Neural progenitor cell (in vitro differentiated cells): ENCODE measurements around the gene ADCY5. TPM values are rescaled to one million over a fixed set of nuclear protein-coding genes. Genes with fewer than 3 reads are reported as not detected.
"Not testable (repeated sequence)": the region's sequence is repeated elsewhere in the genome, so short reads cannot be mapped to it uniquely, and the experiment has no call there.

Source experiments
- DNase-seq: peaks from one replicate; pipeline ENCODE4 v3.0.0-alpha.2; 2016; ENCODE audit warnings: low spot score
- H2AFZ ChIP-seq: fragments of 200-600 bp; sonication (generic); replicated peaks from 2 replicates; pipeline ENCODE4 v1.6.1; 2016; ENCODE audit warnings: antibody characterized with exemption
- H3F3A ChIP-seq: fragments of 200-600 bp; sonication (generic); 2 replicates; pipeline ENCODE4 v1.6.1; 2016; ENCODE audit warnings: antibody characterized with exemption, low read depth
- H3K27ac ChIP-seq: fragments of 200-600 bp; sonication (generic); 2 replicates; pipeline ENCODE4 v1.5.1; 2016; ENCODE audit warnings: mild to moderate bottlenecking
- H3K27me3 ChIP-seq: fragments of 200-600 bp; sonication (generic); 2 replicates; pipeline ENCODE4 v1.6.1; 2016; ENCODE audit warnings: mild to moderate bottlenecking, moderate library complexity
- H3K36me3 ChIP-seq: fragments of 200-600 bp; sonication (generic); 2 replicates; pipeline ENCODE4 v1.5.1; 2016
- H3K4me1 ChIP-seq: fragments of 200-600 bp; sonication (generic); 2 replicates; pipeline ENCODE4 v1.6.1; 2016; ENCODE audit warnings: mixed run types
- H3K4me2 ChIP-seq: fragments of 200-600 bp; sonication (generic); 2 replicates; pipeline ENCODE4 v1.6.1; 2016
- H3K4me3 ChIP-seq: fragments of 200-600 bp; sonication (generic); 2 replicates; pipeline ENCODE4 v1.5.1; 2016
- H3K79me2 ChIP-seq: fragments of 200-600 bp; sonication (generic); 2 replicates; pipeline ENCODE4 v1.6.1; 2016; ENCODE audit warnings: low read depth
- H3K9ac ChIP-seq: fragments of 200-600 bp; sonication (generic); 2 replicates; pipeline ENCODE4 v1.6.1; 2016
- H3K9me3 ChIP-seq: fragments of 200-600 bp; sonication (generic); 2 replicates; pipeline ENCODE4 v1.5.1; 2016; ENCODE audit warnings: low read depth
- H4K20me1 ChIP-seq: fragments of 200-600 bp; sonication (generic); 2 replicates; pipeline ENCODE4 v1.6.1; 2016; ENCODE audit warnings: low read depth
- H3K27ac Mint-ChIP-seq: 3 replicates; pipeline ENCODE4 v1.8.0; 2021; ENCODE audit warnings: mixed read lengths
- H3K27me3 Mint-ChIP-seq: 2 replicates; pipeline ENCODE4 v1.8.0; 2022; ENCODE audit warnings: low read depth, mild to moderate bottlenecking, inconsistent platforms, moderate library complexity, mixed read lengths; ENCODE audit not compliant: insufficient read depth
- H3K36me3 Mint-ChIP-seq: 3 replicates; pipeline ENCODE4 v1.8.0; 2021; ENCODE audit warnings: mixed read lengths
- H3K4me1 Mint-ChIP-seq: 3 replicates; pipeline ENCODE4 v1.8.0; 2021; ENCODE audit warnings: mixed read lengths
- H3K4me3 Mint-ChIP-seq: 3 replicates; pipeline ENCODE4 v1.8.0; 2021; ENCODE audit warnings: mild to moderate bottlenecking, moderate library complexity, mixed read lengths
- H3K9me3 Mint-ChIP-seq: 3 replicates; pipeline ENCODE4 v1.8.0; 2020; ENCODE audit warnings: mixed read lengths
- CTCF ChIP-seq: fragments of 200-600 bp; sonication (generic); IDR thresholded peaks from 2 replicates; pipeline ENCODE4 v1.5.1; 2017; ENCODE audit warnings: antibody characterized with exemption, mild to moderate bottlenecking
- EZH2 ChIP-seq: fragments of 200-600 bp; sonication (generic); IDR thresholded peaks from 2 replicates; pipeline ENCODE4 v1.6.1; 2017; ENCODE audit warnings: antibody characterized with exemption, mild to moderate bottlenecking, moderate library complexity
- EZH2phosphoT487 ChIP-seq: fragments of 200-600 bp; sonication (generic); IDR thresholded peaks from 2 replicates; pipeline ENCODE4 v1.6.1; 2017; ENCODE audit warnings: antibody characterized with exemption
- total RNA-seq: library from RNA; depleted of rRNA; stranded (reverse); fragments of >200 nt; gene quantifications from 2 replicates; pipeline ENCODE4 v1.2.3, GENCODE V29; 2015; ENCODE audit warnings: low replicate concordance

ADCY5 gene
- total RNA-seq, 1 donor from 2014 or later: 1.6 TPM

- H4K20me1 ChIP-seq: no peaks in the 10 kb centered on the region
- Mint-ChIP-seq H3K27me3 (no peaks in the 10 kb centered on the region), H3K36me3 (peaks cover 15% of the 10 kb centered on the region), H3K27ac (no peak overlapping the region), H3K4me3 (no peak overlapping the region), H3K9me3 (no peaks in the 10 kb centered on the region), H3K4me1 (peaks cover 10% of the 10 kb centered on the region)
- no peak for DNase-seq
- H3K79me2 ChIP-seq: no peaks in the 10 kb centered on the region
- no peaks in the 10 kb centered on the region for H3K36me3 ChIP-seq
- H2AFZ ChIP-seq: no peak overlapping the region
- no peaks in the 10 kb centered on the region for H3K27me3 ChIP-seq
- TF ChIP-seq CTCF (no peak), EZH2phosphoT487 (no peak), EZH2 (no peak)
- no peak overlapping the region for H3K4me2 ChIP-seq
- H3F3A ChIP-seq: no peaks in the 10 kb centered on the region
- H3K27ac ChIP-seq: no peak overlapping the region
- H3K4me1 ChIP-seq: no peaks in the 10 kb centered on the region
- H3K9me3 ChIP-seq: no peaks in the 10 kb centered on the region
- H3K4me3 ChIP-seq: no peak overlapping the region
- H3K9ac ChIP-seq: no peak overlapping the region
These were observed 202.0 kb downstream of the ADCY5 start for GRCh38 chr3:123246866-123247265.

DNA sequence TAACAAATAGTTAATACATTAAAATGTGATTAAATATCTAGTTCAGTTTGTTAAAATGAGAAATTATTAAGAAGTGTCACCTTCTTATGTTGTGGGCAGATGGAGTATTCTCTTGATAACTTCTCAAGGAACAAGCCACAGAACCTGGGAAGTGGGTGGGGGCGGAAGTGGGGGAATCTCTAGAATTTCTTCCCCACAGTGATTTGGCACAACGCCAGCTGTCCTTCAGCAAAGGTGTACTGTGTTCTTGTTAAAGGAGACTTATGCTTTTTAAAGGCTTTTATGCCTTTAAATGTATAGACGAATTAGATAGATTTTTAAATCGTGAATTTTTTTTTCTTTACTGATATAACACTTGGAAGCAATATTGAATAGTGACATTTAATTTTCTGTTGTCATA is 204.8 kb downstream of the ADCY5 start:
- peaks cover 4% of the 10 kb centered on the region for H3K9me3 Mint-ChIP-seq
- H3K4me3 Mint-ChIP-seq: no peak overlapping the region
- H2AFZ ChIP-seq: no peak overlapping the region
- H3K9ac ChIP-seq: no peak overlapping the region
- H3K27me3 Mint-ChIP-seq: no peaks in the 10 kb centered on the region
- TF ChIP-seq EZH2 (no peak), EZH2phosphoT487 (no peak), CTCF (no peak)
- peaks cover 10% of the 10 kb centered on the region for H3K4me1 Mint-ChIP-seq
- no peak overlapping the region for H3K4me2 ChIP-seq
- no peak overlapping the region for H3K27ac ChIP-seq
- H4K20me1 ChIP-seq: no peaks in the 10 kb centered on the region
- H3K36me3 ChIP-seq: no peaks in the 10 kb centered on the region
- H3F3A ChIP-seq: no peaks in the 10 kb centered on the region
- peaks cover 25% of the 10 kb centered on the region for H3K36me3 Mint-ChIP-seq
- no peak overlapping the region for H3K27ac Mint-ChIP-seq
- no peaks in the 10 kb centered on the region for H3K27me3 ChIP-seq
- no peaks in the 10 kb centered on the region for H3K79me2 ChIP-seq
- DNase-seq: no peak
- no peaks in the 10 kb centered on the region for H3K4me1 ChIP-seq
- H3K9me3 ChIP-seq: no peaks in the 10 kb centered on the region
- H3K4me3 ChIP-seq: no peak overlapping the region

DNA sequence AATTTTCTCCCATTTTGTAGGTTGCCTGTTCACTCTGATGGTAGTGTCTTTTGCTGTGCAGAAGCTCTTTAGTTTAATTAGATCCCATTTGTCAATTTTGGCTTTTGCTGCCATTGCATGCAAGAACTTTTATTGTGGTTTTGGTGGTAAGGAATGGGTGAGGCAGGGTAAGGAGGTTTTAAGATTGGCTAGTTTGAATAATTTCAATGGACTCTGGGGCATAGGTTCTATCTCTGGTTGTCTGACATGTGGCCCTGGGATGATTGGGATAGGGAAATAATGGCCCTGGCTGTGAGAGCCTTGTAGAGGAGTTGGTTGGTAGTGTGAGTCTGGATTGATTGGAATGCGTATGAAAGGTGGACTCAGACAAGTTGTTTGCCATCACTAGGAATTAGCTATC is 209.1 kb downstream of the ADCY5 start:
- no peak for TF ChIP-seq EZH2phosphoT487
- no peak for TF ChIP-seq CTCF
- no peak for TF ChIP-seq EZH2
- H3K4me1 ChIP-seq: no peaks in the 10 kb centered on the region
- H3K36me3 Mint-ChIP-seq: peaks cover 25% of the 10 kb centered on the region

GRCh38 chr3:123239186-123239585 is 209.7 kb downstream of the ADCY5 start:
- not testable (repeated sequence) for H3K4me1 Mint-ChIP-seq, H3K27ac ChIP-seq, H3K27me3 Mint-ChIP-seq, DNase-seq, H3K4me3 ChIP-seq, H3K4me1 ChIP-seq, H3K36me3 ChIP-seq, H3K79me2 ChIP-seq, H3F3A ChIP-seq, H3K4me3 Mint-ChIP-seq, H3K4me2 ChIP-seq, H4K20me1 ChIP-seq, H2AFZ ChIP-seq, H3K27ac Mint-ChIP-seq, H3K27me3 ChIP-seq, H3K9ac ChIP-seq, H3K9me3 Mint-ChIP-seq, H3K9me3 ChIP-seq
- H3K36me3 Mint-ChIP-seq: peaks cover 27% of the 10 kb centered on the region

More for the DNA sequence above, 209.1 kb downstream of the ADCY5 start:
- Histone ChIP-seq H3K36me3 (no peaks in the 10 kb centered on the region), H3K27ac (no peak overlapping the region), H3K4me2 (no peak overlapping the region), H3K9me3 (no peaks in the 10 kb centered on the region), H3K79me2 (no peaks in the 10 kb centered on the region), H3K4me3 (no peak overlapping the region), H3K27me3 (no peaks in the 10 kb centered on the region), H3K9ac (no peak overlapping the region), H3F3A (no peaks in the 10 kb centered on the region), H4K20me1 (no peaks in the 10 kb centered on the region), H2AFZ (no peak overlapping the region)
- Mint-ChIP-seq H3K27me3 (no peaks in the 10 kb centered on the region), H3K4me1 (peaks cover 5% of the 10 kb centered on the region), H3K4me3 (no peak overlapping the region), H3K9me3 (peaks cover 4% of the 10 kb centered on the region), H3K27ac (no peak overlapping the region)
- DNase-seq: no peak
